ENCODE results near the gene BIRC2.

DNA sequence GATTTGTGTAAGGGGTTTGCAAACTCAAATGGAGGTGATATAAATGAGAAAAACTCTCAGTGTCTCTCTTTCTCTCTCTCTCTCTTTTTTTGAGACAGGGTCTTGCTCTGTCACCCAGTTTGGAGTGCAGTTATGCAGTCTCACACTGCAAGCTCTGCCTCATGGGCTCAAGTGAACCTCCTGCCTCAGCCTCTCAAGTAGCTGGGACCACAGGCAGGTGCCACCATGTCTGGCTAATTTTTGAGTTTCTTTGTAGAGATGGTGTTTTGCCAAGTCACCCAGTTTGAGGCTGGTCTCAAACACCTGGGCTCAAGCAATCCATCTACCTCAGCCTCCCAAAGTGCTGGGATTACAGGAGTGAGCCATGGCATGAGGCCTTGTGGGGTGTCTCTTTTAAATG, 26.8 kb upstream of the BIRC2 start:
- TF ChIP-seq, protein P1, sequence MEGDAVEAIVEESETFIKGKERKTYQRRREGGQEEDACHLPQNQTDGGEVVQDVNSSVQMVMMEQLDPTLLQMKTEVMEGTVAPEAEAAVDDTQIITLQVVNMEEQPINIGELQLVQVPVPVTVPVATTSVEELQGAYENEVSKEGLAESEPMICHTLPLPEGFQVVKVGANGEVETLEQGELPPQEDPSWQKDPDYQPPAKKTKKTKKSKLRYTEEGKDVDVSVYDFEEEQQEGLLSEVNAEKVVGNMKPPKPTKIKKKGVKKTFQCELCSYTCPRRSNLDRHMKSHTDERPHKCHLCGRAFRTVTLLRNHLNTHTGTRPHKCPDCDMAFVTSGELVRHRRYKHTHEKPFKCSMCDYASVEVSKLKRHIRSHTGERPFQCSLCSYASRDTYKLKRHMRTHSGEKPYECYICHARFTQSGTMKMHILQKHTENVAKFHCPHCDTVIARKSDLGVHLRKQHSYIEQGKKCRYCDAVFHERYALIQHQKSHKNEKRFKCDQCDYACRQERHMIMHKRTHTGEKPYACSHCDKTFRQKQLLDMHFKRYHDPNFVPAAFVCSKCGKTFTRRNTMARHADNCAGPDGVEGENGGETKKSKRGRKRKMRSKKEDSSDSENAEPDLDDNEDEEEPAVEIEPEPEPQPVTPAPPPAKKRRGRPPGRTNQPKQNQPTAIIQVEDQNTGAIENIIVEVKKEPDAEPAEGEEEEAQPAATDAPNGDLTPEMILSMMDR (IDR thresholded peaks at IDR 0.05; ENCODE audit: low read depth, low read length, missing input control), result no peak
- TF ChIP-seq RAD21 (IDR thresholded peaks at IDR 0.05), result no peak
- no peak for TF ChIP-seq JUND (IDR thresholded peaks at IDR 0.05)
- TF ChIP-seq, protein P2, sequence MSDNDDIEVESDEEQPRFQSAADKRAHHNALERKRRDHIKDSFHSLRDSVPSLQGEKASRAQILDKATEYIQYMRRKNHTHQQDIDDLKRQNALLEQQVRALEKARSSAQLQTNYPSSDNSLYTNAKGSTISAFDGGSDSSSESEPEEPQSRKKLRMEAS (IDR thresholded peaks at IDR 0.05), result no peak
- TF ChIP-seq, protein P3, sequence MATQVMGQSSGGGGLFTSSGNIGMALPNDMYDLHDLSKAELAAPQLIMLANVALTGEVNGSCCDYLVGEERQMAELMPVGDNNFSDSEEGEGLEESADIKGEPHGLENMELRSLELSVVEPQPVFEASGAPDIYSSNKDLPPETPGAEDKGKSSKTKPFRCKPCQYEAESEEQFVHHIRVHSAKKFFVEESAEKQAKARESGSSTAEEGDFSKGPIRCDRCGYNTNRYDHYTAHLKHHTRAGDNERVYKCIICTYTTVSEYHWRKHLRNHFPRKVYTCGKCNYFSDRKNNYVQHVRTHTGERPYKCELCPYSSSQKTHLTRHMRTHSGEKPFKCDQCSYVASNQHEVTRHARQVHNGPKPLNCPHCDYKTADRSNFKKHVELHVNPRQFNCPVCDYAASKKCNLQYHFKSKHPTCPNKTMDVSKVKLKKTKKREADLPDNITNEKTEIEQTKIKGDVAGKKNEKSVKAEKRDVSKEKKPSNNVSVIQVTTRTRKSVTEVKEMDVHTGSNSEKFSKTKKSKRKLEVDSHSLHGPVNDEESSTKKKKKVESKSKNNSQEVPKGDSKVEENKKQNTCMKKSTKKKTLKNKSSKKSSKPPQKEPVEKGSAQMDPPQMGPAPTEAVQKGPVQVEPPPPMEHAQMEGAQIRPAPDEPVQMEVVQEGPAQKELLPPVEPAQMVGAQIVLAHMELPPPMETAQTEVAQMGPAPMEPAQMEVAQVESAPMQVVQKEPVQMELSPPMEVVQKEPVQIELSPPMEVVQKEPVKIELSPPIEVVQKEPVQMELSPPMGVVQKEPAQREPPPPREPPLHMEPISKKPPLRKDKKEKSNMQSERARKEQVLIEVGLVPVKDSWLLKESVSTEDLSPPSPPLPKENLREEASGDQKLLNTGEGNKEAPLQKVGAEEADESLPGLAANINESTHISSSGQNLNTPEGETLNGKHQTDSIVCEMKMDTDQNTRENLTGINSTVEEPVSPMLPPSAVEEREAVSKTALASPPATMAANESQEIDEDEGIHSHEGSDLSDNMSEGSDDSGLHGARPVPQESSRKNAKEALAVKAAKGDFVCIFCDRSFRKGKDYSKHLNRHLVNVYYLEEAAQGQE (IDR thresholded peaks at IDR 0.05), result no peak
- no peak for TF ChIP-seq TAF1 (conservative IDR thresholded peaks at IDR 0.05)
- TF ChIP-seq EGR1 (IDR thresholded peaks at IDR 0.05; ENCODE audit: low read depth in 2 of 2), result no peak
- TF ChIP-seq SP1 (IDR thresholded peaks at IDR 0.05), result no peak
- no peak for TF ChIP-seq GABPA (IDR thresholded peaks at IDR 0.05 in 1 of 2, conservative IDR thresholded peaks at IDR 0.05 in 1 of 2)
- TF ChIP-seq, protein P4, sequence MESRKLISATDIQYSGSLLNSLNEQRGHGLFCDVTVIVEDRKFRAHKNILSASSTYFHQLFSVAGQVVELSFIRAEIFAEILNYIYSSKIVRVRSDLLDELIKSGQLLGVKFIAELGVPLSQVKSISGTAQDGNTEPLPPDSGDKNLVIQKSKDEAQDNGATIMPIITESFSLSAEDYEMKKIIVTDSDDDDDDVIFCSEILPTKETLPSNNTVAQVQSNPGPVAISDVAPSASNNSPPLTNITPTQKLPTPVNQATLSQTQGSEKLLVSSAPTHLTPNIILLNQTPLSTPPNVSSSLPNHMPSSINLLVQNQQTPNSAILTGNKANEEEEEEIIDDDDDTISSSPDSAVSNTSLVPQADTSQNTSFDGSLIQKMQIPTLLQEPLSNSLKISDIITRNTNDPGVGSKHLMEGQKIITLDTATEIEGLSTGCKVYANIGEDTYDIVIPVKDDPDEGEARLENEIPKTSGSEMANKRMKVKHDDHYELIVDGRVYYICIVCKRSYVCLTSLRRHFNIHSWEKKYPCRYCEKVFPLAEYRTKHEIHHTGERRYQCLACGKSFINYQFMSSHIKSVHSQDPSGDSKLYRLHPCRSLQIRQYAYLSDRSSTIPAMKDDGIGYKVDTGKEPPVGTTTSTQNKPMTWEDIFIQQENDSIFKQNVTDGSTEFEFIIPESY (IDR thresholded peaks at IDR 0.05), result no peak
- TF ChIP-seq FOXA2 (IDR thresholded peaks at IDR 0.05), result no peak
- TF ChIP-seq YY1 (IDR thresholded peaks at IDR 0.05), result no peak
- TF ChIP-seq HNF4G (IDR thresholded peaks at IDR 0.05), result no peak

Measured in liver (tissue), 3 donors.